Putamen (tissue), 1 donor: ENCODE measurements around the gene EXOC7.
A peak's percentile ranks its signal among the peaks of the same experiment; 100 is the strongest.
"Not testable (repeated sequence)": the region's sequence is repeated elsewhere in the genome, so short reads cannot be mapped to it uniquely, and the experiment has no call there.

Experiments used
- DNase-seq: peaks from one replicate; pipeline ENCODE4 v3.0.0-alpha.2; 2016; ENCODE audit warnings: low spot score

Gene EXOC7

DNA sequence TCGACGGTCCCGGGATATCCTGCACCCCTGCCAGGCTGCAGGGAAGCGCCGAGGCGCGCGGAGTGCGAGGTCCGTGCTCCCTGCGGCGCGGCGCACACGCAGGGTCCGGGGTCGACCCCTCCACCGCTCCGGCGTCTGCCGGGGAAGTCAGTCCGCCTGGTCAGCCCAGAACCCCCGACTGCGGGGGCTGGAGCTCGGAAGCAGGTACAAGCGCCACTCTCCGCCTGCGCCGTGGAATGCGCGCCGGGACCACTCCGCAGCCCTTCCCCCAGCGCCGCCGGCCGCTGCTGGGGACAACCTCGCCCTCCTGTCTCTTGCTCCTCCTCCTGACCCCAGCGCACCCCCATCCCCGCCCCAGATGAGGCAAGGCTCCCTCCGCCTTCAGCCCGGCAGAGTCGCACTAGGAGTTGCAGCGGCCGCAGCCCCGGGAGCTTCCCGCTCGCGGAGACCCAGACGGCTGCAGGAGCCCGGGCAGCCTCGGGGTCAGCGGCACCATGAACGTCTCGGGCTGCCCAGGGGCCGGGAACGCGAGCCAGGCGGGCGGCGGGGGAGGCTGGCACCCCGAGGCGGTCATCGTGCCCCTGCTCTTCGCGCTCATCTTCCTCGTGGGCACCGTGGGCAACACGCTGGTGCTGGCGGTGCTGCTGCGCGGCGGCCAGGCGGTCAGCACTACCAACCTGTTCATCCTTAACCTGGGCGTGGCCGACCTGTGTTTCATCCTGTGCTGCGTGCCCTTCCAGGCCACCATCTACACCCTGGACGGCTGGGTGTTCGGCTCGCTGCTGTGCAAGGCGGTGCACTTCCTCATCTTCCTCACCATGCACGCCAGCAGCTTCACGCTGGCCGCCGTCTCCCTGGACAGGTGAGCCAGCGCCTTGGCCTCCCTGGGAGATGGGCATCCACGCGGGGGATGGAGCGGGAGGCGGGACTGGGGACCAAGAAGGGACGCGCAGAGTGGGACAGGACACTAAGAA is 28.9 kb downstream of the EXOC7 start, which contains the start of gene GALR2:
TSS of gene GALR2 (plus strand) at position 392 of the 974 bp plus-strand sequence. CDS start at position 495, 103 bp downstream.
- no peak for DNase-seq

DNA sequence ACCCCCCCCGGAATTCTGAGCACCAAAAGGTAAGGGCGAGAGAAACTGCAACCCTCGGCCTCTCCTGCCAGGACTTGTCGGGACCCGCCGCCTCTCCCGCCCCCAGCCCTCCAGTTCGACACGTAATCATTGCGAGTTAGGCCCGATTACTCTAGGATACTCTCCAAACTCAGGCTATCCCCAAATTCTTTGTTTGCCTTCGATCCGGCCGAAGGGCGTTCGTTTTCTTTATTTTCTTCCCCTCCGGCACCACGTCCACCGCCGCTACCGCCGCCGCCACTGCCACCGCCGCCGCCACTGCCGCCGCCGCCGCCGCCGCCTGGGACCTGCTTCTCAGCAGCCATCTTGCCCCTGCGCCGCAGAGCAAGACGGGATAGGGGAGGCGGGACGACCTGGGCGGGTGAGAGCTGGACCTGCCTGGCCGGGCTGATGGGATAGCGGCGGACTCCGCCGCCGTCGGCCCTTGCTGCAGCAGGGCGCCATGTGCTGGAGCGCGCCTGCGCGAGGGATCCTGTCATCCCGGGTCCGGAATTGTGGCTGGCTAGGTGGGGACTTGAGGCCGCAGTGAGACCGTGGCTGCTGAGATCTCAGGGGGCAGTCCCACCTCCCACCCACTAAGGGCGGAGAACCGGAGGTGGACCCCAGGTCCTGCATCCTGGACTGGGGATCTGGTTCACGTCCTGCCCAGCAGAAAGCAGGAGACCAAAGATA is 31.3 kb downstream of the EXOC7 start, which contains the start of gene SRP68:
TSS of gene SRP68 (minus strand) at position 370 of the 711 bp plus-strand sequence. CDS start at position 344, 26 bp downstream.
- peak; percentile 95 for DNase-seq

DNA sequence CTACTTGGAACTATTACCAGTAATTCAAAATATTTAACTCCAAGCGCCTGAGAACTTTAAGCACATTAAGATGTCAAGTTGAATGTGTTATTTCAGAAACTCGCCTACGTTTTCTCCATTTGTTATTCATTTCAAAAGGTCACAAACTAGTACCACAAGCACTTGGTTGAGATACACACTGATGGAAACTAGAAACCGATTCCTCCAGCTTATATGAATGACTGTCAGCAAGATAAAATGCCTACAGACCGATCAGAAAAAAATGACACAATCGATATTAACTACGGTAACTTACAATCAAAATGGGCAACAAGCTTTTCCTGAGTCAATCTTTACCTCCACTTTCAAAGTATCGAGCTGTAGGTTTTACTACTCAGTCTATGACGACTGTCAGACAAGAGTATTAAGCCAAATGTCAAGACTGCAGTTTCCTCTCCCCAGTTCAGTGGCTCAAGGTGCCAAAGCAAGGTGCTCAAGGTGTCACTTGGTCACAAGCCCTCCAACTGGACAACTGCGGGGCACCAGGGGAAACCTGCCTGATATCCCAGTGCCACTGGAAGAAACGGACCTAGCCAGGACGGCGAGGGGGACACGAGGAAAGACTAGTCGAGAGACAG is 31.9 kb downstream of the EXOC7 start:
- DNase-seq: no peak

DNA sequence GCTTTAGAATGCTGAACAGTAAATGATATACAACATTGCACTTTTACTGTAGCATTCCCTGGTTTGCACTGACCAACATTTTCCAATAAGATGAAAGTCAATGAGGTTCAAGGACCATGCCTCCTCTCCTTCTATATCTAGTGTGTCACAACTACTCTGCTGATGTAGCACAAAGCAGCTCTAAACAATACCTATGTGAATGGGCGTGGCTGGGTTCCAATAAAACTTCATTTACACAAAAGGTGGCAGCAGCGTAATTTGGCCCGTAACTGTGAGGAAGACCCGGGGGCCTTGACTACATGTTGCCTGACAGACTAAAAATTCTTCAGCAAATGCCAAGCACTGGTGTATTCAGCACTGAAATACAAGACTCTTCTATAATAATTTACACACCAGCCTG is 37.8 kb downstream of the EXOC7 start:
- DNase-seq: no peak

DNA sequence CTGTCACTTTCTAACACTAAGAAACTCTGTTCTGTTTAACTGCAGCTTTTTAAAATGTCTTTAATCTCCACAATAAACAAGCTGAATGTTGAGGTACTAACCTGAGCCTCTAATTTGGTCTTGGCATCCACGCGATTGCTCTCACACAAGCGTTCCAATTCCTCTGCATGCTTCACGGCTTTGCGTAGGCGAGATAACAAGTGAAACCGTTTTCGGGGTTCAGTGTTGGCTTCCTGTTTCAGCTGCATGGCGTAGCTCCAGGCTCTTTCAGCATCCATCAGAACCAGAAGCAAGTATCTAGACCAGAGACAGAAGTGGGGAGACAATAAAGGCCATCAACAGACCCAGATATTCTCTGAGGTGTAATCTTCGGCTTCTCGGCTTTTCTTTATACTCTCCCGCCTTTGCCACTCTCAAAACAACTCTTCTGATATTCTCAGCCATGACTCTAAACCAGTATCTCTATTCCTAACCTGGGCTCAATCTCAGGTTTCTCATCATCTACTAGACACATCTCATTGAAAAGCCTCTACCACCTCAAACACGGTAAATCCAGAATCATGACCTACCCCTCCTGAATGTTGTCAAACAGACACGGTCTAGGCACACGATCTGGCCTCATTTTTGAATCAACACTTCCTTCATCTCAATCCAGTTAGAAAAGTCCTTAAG is 39.6 kb downstream of the EXOC7 start:
- no peak for DNase-seq

DNA sequence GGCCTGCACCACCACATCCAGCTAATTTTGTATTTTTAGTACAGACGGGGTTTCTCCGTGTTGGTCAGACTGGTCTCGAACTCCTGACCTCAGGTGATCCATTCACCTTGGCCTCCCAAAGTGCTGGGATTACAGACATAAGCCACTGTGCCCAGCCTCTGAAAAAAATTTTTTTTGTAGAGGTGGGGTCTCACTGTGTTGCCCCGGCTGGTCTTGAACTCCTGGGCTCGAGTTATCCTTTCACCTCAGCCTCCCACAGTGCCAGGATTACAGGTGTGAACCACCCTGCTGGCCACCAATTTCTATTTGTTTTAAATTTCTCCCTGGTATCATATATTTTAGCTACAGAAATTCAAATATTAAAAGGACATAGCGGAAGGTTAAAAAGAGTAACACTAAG is 45.3 kb downstream of the EXOC7 start:
- not testable (repeated sequence) for DNase-seq

DNA sequence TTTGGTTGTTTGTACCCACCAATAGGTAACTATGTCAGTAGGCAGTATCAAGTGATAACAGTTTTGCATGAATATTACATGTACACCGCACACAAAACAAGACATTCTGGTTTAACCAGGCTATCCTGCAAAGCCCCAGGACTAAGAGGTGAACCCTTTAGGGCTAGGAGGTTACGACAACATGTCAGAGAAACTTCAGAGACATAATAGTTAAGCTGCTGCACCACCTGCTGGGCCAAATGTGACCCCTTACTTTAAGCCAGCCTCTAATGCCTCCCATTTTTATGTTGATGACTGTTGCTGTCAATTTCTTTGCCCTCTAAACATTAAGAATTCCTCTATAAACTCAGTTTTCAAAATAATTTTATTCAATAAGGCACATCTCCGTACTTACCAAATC is 46.7 kb downstream of the EXOC7 start:
- no peak for DNase-seq

DNA sequence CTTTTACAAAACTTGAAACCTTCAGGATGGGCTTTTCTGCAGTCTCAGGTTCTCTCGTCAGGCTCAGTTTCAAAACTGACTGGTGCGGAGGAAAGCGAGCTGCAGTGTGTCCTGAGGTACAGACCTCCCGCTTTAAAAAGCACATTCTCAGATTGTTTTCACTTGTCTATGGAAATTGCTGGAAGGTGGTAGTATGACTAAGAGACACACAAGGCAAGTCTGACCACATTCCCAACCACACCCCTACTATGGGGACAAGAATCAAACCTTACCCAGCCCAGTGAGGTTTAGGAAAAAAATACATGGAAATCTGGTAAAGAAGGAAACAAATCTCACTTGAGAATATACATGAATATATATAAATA is 49.5 kb downstream of the EXOC7 start:
- DNase-seq: no peak

DNA sequence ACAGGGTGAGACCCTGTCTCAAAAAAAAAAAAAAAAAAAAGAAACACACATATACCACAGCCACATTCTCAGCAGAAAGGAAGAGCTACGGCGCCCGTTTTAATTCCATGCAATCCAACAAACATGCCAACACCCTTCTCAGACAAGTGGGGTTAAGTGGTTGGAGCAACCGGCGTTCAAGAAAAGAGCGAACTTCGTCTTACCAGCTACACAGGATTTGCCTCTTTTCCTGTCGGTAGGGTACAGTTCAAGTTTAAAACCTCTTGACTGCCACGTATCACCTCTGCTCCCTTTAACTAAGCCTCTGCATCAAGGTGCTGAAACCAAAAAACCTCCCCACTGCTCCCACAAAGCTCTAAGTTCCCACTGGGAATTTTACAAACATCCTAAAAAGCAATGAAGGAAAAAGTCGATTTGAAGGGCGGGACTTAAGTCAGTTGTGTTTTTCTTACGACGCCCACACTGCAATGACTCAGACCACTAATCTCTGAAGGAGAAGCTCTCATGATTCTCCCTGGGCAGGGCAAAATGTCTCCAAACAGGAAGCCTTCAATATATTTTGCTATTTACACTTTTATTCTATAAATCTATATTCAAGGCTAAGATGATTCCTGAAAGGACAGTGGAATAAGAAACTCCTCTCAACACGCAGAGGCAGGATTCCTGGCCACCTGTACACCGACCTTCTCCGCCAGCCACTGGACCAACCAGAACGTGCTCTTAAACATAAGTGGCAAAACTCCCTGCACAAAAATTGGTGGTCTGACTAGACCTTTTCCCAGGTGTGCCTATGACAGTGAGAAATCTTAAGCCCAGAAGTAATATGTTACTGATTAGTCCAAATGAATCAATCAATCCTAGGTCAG is 50.1 kb downstream of the EXOC7 start:
- DNase-seq: no peak

DNA sequence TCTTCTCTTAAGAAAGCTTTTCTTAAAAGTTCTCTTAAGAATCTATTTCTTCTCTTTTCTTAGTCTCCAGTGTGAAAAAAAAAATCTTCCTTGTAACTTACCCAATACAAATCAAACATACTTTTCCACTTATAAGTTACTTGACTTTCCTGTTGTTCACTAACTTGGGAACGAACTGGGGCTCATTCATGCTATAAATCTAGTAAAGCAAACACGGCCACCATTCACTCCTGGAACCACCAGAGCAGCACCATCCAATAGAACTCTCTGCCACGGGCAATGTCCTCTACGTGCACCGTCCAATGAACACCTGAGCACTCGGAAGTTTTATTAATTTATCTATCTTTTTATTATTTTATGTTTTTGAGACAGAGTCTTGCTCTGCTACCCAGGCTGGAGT is 52.0 kb downstream of the EXOC7 start:
- DNase-seq: no peak

DNA sequence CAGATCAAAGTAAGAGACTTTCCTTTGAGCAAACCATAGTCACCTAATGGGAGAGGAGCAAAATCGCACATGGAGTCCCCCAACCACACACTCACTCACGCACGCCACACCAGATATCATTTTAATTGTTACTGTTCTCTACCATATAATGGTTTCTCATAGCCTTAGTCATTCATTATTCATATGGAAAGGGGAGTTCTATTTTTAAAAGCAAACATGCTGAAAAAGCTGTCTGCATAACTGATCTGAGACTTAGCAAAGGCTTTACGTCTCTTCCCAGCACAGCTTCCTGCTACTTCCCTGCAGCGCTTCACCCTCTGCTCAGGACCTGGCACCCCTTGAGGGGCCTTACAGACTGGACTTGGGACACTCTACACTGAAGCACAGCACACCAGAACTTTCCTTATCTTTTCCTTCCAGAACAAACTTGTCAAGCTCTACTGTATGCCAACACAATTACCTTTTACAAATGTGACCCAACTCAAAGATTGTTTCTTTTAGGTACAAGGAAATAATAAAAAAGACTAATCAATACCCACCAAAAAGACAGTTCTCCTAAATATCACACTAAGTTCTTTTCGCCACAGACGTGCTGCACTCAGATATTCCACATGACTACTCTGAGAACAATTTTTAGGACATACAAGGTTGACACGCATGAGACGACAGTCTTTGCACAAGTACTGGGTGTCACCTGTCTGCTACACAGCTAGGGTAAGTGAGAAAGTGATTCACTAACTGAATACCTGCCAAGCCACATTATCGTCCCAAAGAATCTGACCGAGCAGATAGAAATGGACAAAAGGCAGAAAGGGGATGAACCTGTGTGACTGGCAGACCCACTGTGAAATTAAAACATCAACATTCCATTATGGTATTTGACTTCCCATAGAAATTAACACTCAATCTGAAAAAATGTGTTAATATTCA is 52.8 kb downstream of the EXOC7 start:
- DNase-seq: no peak

DNA sequence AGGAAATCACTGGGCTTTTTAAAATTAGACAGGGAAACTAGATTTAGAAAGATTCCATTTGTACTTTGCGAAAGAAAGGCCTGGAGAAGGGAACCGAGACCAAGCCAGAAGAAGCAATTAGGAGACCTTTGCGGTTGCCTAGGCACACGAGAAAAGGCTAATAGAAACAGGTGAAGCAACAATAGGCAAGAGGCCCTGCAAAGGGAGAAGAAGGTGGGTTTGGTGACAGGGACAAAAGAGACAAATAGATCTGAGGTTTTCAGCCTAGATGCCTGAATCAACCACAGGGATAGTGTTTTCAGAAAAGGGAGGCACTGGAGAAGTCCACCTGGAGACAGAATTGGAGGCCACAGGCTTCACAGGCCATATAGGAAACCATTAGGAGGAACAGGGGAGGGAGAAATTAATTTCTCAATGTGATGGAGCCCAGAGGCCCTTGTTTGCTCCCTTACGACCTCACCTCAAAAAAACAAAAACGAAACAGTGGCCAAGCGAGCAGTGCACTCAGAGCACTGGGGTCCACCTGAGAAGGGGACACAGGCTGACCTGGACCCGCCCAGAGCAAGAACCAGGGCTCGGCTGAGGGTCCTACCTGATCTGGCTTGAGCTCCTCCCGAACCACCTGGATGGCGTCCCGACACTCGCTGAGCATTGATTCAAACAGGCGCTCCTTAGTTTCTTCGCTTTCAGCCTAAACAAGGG is 53.6 kb downstream of the EXOC7 start:
- no peak for DNase-seq

DNA sequence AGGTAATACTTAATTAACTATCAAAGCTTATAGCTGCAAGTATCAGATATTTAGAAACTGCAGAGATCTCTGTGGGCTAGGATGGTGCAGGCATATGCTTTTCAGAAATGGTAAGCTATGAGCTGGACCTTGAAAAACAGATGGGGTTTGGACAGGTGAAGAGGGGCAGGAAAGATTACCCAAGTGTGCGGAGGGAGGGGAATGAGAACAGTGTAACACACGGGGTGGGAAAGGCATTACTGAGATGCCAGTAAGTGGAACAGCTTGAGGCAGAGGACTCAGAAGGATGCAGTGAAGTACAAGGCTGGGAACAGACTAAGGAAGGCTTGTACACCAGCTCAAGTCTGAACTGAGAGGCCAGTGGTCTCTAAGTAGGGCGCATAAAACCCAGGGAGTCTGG is 54.3 kb downstream of the EXOC7 start:
- DNase-seq: no peak

DNA sequence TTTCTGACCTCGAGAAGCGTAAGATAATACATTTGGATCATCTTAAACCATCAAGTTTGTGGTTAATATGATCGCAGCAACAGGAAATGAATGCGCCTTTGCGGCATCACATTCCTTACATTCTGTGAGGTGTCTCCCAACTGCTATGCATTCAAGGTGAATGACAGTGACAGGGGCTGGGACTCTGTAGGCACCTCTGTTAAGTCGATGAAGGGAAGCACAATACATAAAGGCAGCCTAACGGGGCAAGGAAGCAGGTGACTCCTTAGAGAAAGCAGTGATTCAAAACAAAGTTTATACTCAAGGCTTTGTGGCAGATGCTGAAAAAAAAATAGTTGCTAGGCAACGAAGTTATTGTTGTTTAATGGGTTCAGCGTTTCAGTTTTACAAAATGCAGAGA is 54.9 kb downstream of the EXOC7 start:
- no peak for DNase-seq

DNA sequence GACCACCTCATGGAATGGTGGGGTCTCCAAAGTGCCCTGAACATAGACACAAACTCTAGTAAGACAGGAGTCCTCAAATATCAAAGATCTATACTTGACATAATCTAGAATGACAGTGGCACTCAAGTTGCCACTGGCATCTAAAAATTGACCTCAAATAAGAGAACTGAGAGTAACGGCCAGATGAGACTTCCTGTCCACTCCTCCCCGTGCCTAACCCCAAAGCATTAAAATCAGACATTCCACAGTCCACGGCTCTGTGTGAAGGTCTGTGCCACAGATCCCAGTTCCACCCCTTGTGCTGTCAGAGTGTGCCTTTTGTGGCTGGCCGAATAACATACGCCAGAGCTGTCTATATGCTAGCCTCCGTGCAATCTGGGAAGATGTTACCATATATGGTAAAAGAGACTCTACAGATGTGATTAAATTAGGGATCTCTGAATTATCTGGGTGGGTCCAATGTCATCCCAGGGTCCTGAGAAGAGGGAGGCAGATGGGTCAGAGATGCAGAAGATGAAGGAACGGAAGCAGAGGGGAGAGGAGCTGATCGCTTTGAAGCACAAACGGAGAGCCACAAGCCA is 55.5 kb downstream of the EXOC7 start:
- no peak for DNase-seq

DNA sequence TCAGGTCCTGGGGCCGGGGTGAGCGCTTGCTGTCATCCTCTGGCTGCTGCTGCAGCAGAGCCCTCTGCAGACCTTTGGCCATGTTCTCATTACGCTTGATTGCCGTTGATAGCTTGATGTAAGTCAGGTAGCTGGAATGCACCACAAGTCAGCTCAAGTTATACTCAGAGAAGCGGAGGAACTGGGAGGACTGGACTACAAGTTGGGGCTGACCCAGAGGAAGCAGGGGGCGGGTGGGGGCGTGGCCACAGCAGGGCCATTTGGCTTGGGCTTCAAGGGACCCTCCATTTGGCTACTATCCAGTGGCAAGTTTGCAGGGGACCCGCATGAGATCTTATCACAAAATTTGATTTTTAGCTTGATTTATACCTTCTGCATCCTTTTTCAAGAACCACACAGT is 57.5 kb downstream of the EXOC7 start:
- DNase-seq: no peak

DNA sequence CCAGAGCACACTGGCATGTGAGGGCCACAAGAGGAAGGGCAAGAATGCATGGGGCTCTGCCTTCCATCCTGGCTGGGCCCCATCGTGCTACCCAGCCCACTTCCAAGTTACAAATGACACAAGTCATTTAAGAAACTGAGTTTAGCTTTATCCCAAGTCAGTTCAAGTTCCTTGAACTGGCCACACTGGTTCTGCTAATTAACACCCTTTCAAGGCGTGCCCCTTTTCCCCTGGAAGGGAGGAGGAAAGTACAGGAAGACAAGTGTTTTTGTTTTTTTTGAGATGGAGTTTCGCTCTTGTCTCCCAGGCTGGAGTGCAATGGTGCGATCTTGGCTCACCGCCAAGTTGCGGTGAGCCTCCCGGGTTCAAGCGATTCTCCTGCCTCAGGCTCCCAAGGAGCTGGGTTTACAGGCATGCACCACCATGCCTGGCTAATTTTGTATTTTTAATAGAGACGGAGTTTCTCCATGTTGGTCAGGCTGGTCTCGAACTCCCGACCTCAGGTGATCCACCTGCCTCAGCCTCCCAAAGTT is 59.0 kb downstream of the EXOC7 start:
- DNase-seq: not testable (repeated sequence)

DNA sequence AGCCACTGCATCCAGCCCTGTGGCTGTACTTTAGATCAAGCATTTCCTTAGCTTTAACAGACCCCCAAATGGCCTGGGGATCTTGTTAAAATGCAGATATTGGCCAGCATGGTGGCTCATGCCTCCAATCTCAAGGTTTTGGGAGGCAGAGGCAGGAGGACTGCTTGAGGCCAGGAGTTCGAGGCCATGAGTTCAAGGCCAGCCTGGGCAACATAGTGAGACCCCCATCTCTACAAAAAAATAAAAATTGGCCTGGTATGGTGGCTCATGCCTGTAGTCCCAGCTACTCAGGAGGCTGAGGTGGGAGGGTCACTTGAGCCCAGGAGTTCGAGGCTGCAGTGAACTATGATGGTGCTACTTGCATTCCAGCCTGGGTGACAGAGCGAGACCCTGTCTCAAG is 60.7 kb downstream of the EXOC7 start:
- not testable (repeated sequence) for DNase-seq

DNA sequence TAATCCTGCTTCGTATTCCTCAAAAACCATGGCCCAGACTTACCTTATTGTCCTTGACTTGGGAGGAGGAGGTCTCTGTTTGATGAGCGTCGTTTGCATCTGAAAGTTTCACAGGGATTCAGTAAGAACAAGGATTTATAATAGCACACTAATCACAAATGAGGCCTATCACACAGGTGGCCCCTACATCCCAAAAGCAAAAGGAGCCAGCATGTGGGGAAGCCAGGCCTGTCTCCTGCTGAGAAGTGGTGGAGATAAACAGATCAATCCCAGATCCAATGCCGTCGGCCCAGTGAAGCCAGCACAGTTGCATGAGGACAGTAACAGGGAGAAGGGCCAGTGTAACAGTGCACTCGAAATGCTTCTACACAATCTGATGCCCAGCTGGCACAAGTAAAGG is 63.2 kb downstream of the EXOC7 start:
- no peak for DNase-seq
